Lower leg skin (tissue), 4 donors: ENCODE results near the gene BACE1. TPM values are rescaled to one million over a fixed set of nuclear protein-coding genes. Genes with fewer than 3 reads are reported as not detected.

Experiments
- DNase-seq, 2 donors: peaks; one replicate each; pipeline ENCODE4 v3.0.0-alpha.2; 2019; ENCODE audit warnings: low spot score in 2 of 2
- H3K4me3 ChIP-seq: fragments of 200-600 bp; sonication (generic); 2 replicates; pipeline ENCODE4 v1.5.1; 2017; ENCODE audit warnings: mild to moderate bottlenecking, low read depth; ENCODE audit not compliant: poor library complexity, severe bottlenecking
- POLR2A ChIP-seq, 2 donors: fragments of 450-650 bp; IDR thresholded peaks; one replicate each; pipeline ENCODE4 v1.6.1; 2016 to 2017; ENCODE audit warnings: antibody characterized with exemption in 2 of 2, mild to moderate bottlenecking in 1 of 2, moderate library complexity in 1 of 2
- WGBS, 2 donors: methylation state at CpG; one replicate each; pipeline ENCODE4 v1.1.5; 2018; 5-methylcytosine and 5-hydroxymethylcytosine counted together
- intact Hi-C: fragments of 100-400 bp; cut with DNase I; formaldehyde crosslinking; loops from one replicate; pipeline ENCODE4 v1.15.0; 2023; ENCODE audit warnings: low total_unique reads
- total RNA-seq, 4 donors: library from RNA; depleted of rRNA; stranded (reverse); fragments of >200 nt; gene quantifications; one replicate each; pipeline ENCODE4 v1.1.0, GENCODE V29; 2016
- TF ChIP-seq, protein P1 (sequence below), 3 donors: fragments of 450-650 bp; IDR thresholded peaks; one replicate each; pipeline ENCODE4 v1.5.1; 2016; ENCODE audit warnings: antibody characterized with exemption in 3 of 3, mild to moderate bottlenecking in 3 of 3, moderate library complexity in 2 of 3

Gene BACE1
- total RNA-seq, 4 donors from 2014 or later = 9.1 to 31.6 (median 19.1) TPM

DNA sequence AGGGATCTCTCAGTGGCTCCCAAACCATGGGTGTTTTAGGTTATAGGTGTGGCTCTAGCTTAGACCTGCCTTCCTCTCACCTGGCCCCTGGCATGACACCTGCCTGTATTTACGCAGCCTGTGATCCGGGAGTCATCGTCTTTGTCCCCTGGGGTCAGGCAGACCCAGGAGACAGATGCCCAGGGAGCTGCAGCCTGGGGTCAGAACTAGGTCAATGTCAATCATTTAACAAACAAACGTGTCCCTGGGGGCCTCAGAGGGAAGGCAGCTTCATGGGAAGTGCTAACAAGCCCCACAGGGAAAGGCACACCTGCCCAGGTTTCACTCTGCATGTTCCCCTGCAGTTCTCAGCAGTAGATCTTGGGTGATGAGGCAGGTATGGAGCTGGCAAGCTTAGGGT is 13.0 kb downstream of the BACE1 start:
- WGBS, 2 donors = 70 to 79% methylated on average over 4 of the region's 4 CpGs
- no peak for DNase-seq
- TF ChIP-seq, protein P1, sequence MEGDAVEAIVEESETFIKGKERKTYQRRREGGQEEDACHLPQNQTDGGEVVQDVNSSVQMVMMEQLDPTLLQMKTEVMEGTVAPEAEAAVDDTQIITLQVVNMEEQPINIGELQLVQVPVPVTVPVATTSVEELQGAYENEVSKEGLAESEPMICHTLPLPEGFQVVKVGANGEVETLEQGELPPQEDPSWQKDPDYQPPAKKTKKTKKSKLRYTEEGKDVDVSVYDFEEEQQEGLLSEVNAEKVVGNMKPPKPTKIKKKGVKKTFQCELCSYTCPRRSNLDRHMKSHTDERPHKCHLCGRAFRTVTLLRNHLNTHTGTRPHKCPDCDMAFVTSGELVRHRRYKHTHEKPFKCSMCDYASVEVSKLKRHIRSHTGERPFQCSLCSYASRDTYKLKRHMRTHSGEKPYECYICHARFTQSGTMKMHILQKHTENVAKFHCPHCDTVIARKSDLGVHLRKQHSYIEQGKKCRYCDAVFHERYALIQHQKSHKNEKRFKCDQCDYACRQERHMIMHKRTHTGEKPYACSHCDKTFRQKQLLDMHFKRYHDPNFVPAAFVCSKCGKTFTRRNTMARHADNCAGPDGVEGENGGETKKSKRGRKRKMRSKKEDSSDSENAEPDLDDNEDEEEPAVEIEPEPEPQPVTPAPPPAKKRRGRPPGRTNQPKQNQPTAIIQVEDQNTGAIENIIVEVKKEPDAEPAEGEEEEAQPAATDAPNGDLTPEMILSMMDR (IDR thresholded peaks at IDR 0.05) = no peak
- no peak for TF ChIP-seq POLR2A (IDR thresholded peaks at IDR 0.05)
- no peak overlapping the region for H3K4me3 ChIP-seq
- intact Hi-C loops = no loop called here

DNA sequence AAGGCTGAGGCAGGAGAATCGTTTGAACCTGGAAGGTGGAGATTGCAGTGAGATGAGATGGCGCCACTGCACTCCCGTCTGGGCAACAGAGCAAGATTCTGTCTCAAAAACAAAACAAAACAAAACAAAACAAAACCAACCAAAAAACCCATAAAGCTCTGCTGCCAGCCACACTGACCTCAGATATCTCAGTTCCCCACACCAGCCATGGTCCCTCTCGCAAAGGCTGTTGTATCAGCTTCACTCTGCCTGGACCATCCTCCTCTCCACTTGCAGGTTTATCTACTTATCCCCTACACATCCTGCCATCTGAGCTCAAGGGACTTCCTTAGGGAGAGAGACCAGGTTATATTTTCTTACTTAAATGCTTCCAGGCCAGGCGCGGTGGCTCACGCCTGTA is 13.8 kb downstream of the BACE1 start:
- WGBS, 2 donors = 82 to 94% methylated on average over 7 of the region's 7 CpGs
- DNase-seq = no peak
- H3K4me3 ChIP-seq = no peak overlapping the region
- TF ChIP-seq, protein P1 (IDR thresholded peaks at IDR 0.05) = no peak
- TF ChIP-seq POLR2A (IDR thresholded peaks at IDR 0.05) = no peak
- intact Hi-C loops = no loop called here

DNA sequence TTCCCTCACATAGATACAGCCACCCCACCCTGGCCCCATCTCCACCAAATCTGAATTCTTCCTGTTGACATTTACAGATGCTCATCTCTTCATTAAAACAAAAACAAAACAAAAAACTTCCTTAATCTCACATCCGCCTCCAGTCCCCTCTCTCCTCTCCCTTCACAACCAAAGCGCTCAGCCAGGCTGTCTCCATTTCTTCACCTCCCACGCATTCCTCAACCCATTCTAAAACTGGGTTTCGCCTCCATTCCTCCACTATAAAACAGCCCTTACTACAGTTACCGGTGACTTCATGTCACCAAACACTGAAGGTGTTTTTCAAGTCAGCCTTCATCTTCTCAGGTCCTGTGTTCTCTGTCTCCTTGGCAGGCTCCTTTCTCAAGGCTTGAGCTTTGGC is 15.3 kb downstream of the BACE1 start:
- no peak for DNase-seq
- TF ChIP-seq, protein P1 (IDR thresholded peaks at IDR 0.05) = no peak
- no peak for TF ChIP-seq POLR2A (IDR thresholded peaks at IDR 0.05)

DNA sequence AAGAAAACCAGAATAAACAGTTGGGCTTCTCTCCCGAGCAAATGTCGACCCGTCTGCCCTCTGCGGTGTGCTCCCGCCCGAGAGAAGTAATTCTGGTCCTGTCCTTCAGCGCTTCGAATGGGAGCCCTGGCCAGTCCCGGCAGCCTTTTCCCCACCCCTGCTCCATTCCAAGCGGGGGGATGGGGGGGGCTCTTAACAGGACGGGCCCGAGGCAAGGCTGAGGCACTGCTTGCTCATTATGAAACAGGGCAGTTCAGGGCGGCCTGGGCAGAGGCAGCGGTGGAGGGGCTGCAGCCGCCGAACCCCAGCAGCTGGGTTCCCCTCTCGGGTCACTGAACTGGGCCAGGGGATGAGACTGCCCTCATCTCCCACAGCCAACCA is 15.8 kb downstream of the BACE1 start:
- WGBS, 2 donors = 21 to 59% methylated on average over 17 of the region's 17 CpGs
- DNase-seq = no peak
- TF ChIP-seq, protein P1 (IDR thresholded peaks at IDR 0.05) = no peak
- no peak for TF ChIP-seq POLR2A (IDR thresholded peaks at IDR 0.05)
- intact Hi-C loops = no loop called here
- no peak overlapping the region for H3K4me3 ChIP-seq

More for the DNA sequence above, 15.3 kb downstream of the BACE1 start:
- H3K4me3 ChIP-seq = no peak overlapping the region
- 75 to 76% methylated on average over 5 of the region's 5 CpGs for WGBS, 2 donors
- intact Hi-C loops = no loop called here

DNA sequence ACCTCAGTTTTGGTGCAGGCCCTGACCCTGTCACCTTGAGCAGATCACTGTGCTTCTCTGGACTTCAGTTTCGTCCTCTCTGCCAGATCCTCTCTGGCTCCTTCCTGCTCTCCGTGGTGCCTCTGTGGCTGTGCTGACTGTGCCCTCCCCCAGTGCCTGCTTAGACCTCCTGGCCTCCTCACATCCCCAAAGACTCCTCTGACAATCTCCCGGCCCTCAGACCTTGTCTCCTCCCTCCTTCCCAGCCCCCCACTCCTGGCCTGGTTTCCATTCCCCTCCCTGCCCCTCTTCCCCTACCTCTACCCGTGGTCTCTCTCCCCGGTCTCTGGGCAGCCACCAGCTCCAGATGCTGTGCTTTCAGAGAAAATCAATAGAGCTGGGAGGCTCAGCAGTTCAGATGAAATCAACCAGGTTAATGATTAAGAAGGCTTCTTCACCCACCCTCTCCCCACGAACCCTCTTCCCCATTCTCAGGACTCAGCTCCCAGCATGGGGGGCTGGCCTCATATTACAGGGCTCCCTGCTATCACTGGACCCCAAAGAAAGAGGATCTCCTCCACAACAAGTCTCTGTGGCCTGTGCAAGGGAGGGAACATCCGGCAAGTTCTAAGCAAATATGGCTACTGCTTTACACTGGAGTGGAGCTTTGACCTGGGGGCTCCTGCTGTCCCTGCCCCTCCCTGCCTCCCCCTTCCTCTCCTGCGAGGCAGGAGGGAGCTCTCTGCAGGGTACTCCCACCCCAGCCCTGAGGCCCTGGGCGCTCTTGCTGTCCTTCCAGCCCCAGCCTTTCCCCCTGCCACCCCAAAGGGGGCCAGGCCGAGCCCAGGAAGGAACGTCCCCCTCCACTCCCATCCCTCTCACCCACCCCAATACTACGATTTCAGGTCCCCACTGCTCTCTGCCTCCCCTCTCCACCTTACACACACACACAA is 16.4 kb downstream of the BACE1 start:
- intact Hi-C loops = no loop called here
- 67 to 70% methylated on average over 12 of the region's 12 CpGs for WGBS, 2 donors
- no peak overlapping the region for H3K4me3 ChIP-seq
- no peak for DNase-seq
- TF ChIP-seq, protein P1 (IDR thresholded peaks at IDR 0.05) = no peak
- no peak for TF ChIP-seq POLR2A (IDR thresholded peaks at IDR 0.05)
